ENCODE results near the gene SINHCAF. TPM values are rescaled to one million over a fixed set of nuclear protein-coding genes. Genes with fewer than 3 reads are reported as not detected.
A peak's percentile ranks its signal among the peaks of the same experiment; 100 is the strongest.

Gene SINHCAF
- total and polyA plus RNA-seq, 2 of the 8 experiments (the other 6 are each of a cell fraction or from before 2014, with no cell fraction given) = 138 to 576 TPM

GRCh38 chr12:31324116-31324844 is 1.7 kb downstream of the SINHCAF start:
- H2BK20ac ChIP-seq (ENCODE audit: low read length) = no peak overlapping the region
- H3K9me3 ChIP-seq (ENCODE audit: insufficient read depth in 2 of 2, low read depth in 1 of 2, low read length in 1 of 2) = no peaks in the 10 kb centered on the region
- H3K4ac ChIP-seq (replicated peaks; ENCODE audit: insufficient read length, low read depth, low read length) = no peak overlapping the region
- H4K91ac ChIP-seq (replicated peaks; ENCODE audit: insufficient read length, low read length) = peak overlapping the region; percentile 96
- H2AFZ ChIP-seq (ENCODE audit: low read length) = no peak overlapping the region
- peak overlapping the region; percentile 85 to 91 for H3K4me2 ChIP-seq (ENCODE audit: insufficient read depth in 1 of 2, low read depth in 2 of 2, low read length in 2 of 2)
- H4K8ac ChIP-seq (ENCODE audit: extremely low read depth, insufficient read depth, low read length) = peak overlapping the region; percentile 98
- no peak overlapping the region for H2AK5ac ChIP-seq (ENCODE audit: low read depth, low read length)
- CTCF ChIA-PET (ENCODE audit: partially characterized antibody) = no interaction called here
- 0% methylated on average over 58 of the region's 81 CpGs; no CpG with 5 or more reads in 1 of the 2 experiments for WGBS, 2 experiments (ENCODE audit: extremely low coverage in 1 of 2, insufficient coverage in 1 of 2, insufficient read length in 1 of 2, insufficient replicate concordance in 2 of 2, low coverage in 1 of 2, low lambda C conversion rate in 2 of 2, missing lambda C conversion rate in 1 of 2)
- H3K4me1 ChIP-seq (replicated peaks in 1 of 4; ENCODE audit: control insufficient read depth in 3 of 4, insufficient read depth in 4 of 4, low read length in 3 of 4) = peaks cover 6 to 20% (median 9%) of the 10 kb centered on the region in 4 experiments; a peak in 6 of 7 replicates
- H2BK12ac ChIP-seq (ENCODE audit: low read depth, low read length) = no peak overlapping the region; the same call in 1 of the 2 replicates
- peak overlapping the region; percentile 98 to 99 (median 98) for H3K9ac ChIP-seq (replicated peaks in 1 of 4; ENCODE audit: extremely low read depth in 1 of 4, low read depth in 3 of 4, low read length in 3 of 4)
- peaks cover 2% of the 10 kb centered on the region; the same call in 1 of the 2 replicates for H3K23me2 ChIP-seq (ENCODE audit: low read depth, low read length)
- peak overlapping the region; percentile 93 for H3K18ac ChIP-seq (ENCODE audit: extremely low read depth, low read length)
- peak overlapping the region; percentile 98 for H2BK5ac ChIP-seq (ENCODE audit: low read depth, low read length)
- POLR2A ChIA-PET (ENCODE audit: partially characterized antibody) = interaction anchor here (0.6 to 6.3 kb wide), 14 partner anchors 9 to 62 kb away, joined by 3 to 85 read pairs (median 10); no protein-coding TSS in a partner anchor
- DNase-seq (ENCODE audit: low read depth in 1 of 2, low spot score in 2 of 2) (peak in 1 of 2 experiments; percentile 70), FAIRE-seq (no peak)
- peak overlapping the region; percentile 94 for H3K27ac ChIP-seq (ENCODE audit: low read depth, low read length)
- no peak overlapping the region for H2BK120ac ChIP-seq (replicated peaks; ENCODE audit: low read depth, low read length)
- H3K56ac ChIP-seq (replicated peaks; ENCODE audit: insufficient read length, low read depth, low read length) = peak overlapping the region; percentile 13
- H3K27me3 ChIP-seq (replicated peaks in 1 of 4; ENCODE audit: control insufficient read depth in 3 of 4, extremely low read depth in 1 of 4, insufficient read depth in 3 of 4, low read length in 3 of 4) = no peaks in the 10 kb centered on the region
- no peak overlapping the region for H3K23ac ChIP-seq (ENCODE audit: insufficient read length)
- peaks cover 24 to 35% of the 10 kb centered on the region in 2 experiments for H4K20me1 ChIP-seq (replicated peaks in 1 of 2; ENCODE audit: control insufficient read depth in 1 of 2, insufficient read depth in 2 of 2, low read length in 2 of 2)
- no peak overlapping the region for H2BK15ac ChIP-seq (ENCODE audit: low read length)
- no peak overlapping the region for H3K14ac ChIP-seq (ENCODE audit: insufficient read length)
- no peaks in the 10 kb centered on the region for H3K79me1 ChIP-seq (ENCODE audit: low read depth, low read length)
- H3K79me2 ChIP-seq (ENCODE audit: control insufficient read depth in 1 of 2, insufficient read depth in 2 of 2, low read length in 2 of 2) = peaks cover 64 to 76% of the 10 kb centered on the region in 2 experiments
- peak overlapping the region; percentile 57 for H4K5ac ChIP-seq (ENCODE audit: insufficient read length, low read depth, low read length)
- peaks cover 0 to 4% (median 0%) of the 10 kb centered on the region in 4 experiments; a peak in 2 of 8 replicates for H3K36me3 ChIP-seq (ENCODE audit: control insufficient read depth in 2 of 4, insufficient read depth in 4 of 4, low read length in 3 of 4)
- H3K4me3 ChIP-seq (ENCODE audit: extremely low read depth in 1 of 4, insufficient read depth in 2 of 4, low read depth in 3 of 4, low read length in 4 of 4) = peak overlapping the region; percentile 95 to 99 (median 99)
- TF ChIP-seq BACH1 (IDR thresholded peaks at IDR 0.05; ENCODE audit: low read length) (no peak), EZH2 (IDR thresholded peaks at IDR 0.05; ENCODE audit: low read depth, low read length, severe bottlenecking) (no peak), RFX5 (IDR thresholded peaks at IDR 0.05; ENCODE audit: borderline replicate concordance, low read depth, low read length) (no peak), NRF1 (IDR thresholded peaks at IDR 0.05; ENCODE audit: low read depth, low read length) (no peak), TCF12 (IDR thresholded peaks at IDR 0.05; ENCODE audit: low read depth, low read length) (no peak), POLR2AphosphoS5 (IDR thresholded peaks at IDR 0.05; ENCODE audit: low read depth, low read length) (peak; percentile 81), TAF1 (IDR thresholded peaks at IDR 0.05; ENCODE audit: low read depth, low read length) (peak; percentile 71; the same call in 1 of the 2 replicates), RNF2 (IDR thresholded peaks at IDR 0.05; ENCODE audit: borderline replicate concordance, low read depth, low read length, missing control alignments, poor library complexity, severe bottlenecking) (no peak), TEAD4 (IDR thresholded peaks at IDR 0.05; ENCODE audit: low read depth, low read length) (no peak), JUN (IDR thresholded peaks at IDR 0.05; ENCODE audit: low read depth, low read length) (no peak), KDM1A (IDR thresholded peaks at IDR 0.05; ENCODE audit: borderline replicate concordance, low read length) (no peak), NANOG (IDR thresholded peaks at IDR 0.05; ENCODE audit: insufficient read depth, low read depth, low read length, poor library complexity, severe bottlenecking) (no peak)
